MM.1S (cell line): ENCODE results near the gene IL13RA2.

Source experiments
- CTCF ChIP-seq: fragments of 300-600 bp; sonication (generic); IDR thresholded peaks from 2 replicates; pipeline ENCODE4 v1.5.1; 2016; ENCODE audit warnings: antibody characterized with exemption, low read length, mixed read lengths
- EZH2phosphoT487 ChIP-seq: fragments of 300-600 bp; sonication (generic); IDR thresholded peaks from 2 replicates; pipeline ENCODE4 v1.6.1; 2018; ENCODE audit warnings: antibody characterized with exemption, low read length

- TF ChIP-seq CTCF: no peak
- no peak for TF ChIP-seq EZH2phosphoT487
Measured at GRCh38 chrX:115018944-115019343, 1.5 kb upstream of the IL13RA2 start.
